GM13976 (cell line): Measurements from ENCODE around the gene NR2E1.
A peak's percentile ranks its signal among the peaks of the same experiment; 100 is the strongest.

ENCODE experiments used
- DNase-seq: peaks from one replicate; pipeline ENCODE4 v3.0.0; 2012; ENCODE audit warnings: low spot score
- in situ Hi-C: fragments of 300-500 bp; cut with MboI; formaldehyde crosslinking; loops from one replicate; pipeline ENCODE4 v1.12.0; 2022; ENCODE audit warnings: low sequenced_read_pairs, mixed read lengths, inconsistent platforms; ENCODE audit not compliant: unreplicated experiment
- TF ChIP-seq, protein P1 (sequence below): IDR thresholded peaks from 2 replicates; pipeline ENCODE4 v1.5.1; 2012; ENCODE audit warnings: borderline replicate concordance, mild to moderate bottlenecking; ENCODE audit not compliant: insufficient read depth; ENCODE audit errors: extremely low read depth, missing control alignments, control extremely low read depth

Gene NR2E1

DNA sequence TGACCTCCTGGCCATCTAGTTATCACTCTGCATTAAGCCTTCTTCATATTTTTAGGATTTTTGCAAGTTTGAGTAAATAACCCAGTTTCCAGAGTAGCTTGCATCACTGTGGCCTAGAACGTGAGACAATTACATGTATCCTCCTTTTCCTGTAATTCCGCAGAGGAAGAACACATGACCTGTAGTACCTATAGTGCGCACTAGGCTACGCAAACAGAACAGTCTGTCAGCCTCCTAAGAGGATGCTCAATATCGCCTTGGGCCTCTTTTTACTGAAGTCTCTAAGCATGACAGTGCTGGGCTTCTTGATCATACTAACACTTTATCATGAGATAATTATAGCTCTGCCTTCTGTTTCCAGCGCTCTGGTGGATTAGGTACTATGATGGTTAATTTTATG lies 20.2 kb upstream of the NR2E1 start:
- in situ Hi-C loops = no loop called here
- TF ChIP-seq, protein P1, sequence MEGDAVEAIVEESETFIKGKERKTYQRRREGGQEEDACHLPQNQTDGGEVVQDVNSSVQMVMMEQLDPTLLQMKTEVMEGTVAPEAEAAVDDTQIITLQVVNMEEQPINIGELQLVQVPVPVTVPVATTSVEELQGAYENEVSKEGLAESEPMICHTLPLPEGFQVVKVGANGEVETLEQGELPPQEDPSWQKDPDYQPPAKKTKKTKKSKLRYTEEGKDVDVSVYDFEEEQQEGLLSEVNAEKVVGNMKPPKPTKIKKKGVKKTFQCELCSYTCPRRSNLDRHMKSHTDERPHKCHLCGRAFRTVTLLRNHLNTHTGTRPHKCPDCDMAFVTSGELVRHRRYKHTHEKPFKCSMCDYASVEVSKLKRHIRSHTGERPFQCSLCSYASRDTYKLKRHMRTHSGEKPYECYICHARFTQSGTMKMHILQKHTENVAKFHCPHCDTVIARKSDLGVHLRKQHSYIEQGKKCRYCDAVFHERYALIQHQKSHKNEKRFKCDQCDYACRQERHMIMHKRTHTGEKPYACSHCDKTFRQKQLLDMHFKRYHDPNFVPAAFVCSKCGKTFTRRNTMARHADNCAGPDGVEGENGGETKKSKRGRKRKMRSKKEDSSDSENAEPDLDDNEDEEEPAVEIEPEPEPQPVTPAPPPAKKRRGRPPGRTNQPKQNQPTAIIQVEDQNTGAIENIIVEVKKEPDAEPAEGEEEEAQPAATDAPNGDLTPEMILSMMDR = no peak
- DNase-seq = no peak

DNA sequence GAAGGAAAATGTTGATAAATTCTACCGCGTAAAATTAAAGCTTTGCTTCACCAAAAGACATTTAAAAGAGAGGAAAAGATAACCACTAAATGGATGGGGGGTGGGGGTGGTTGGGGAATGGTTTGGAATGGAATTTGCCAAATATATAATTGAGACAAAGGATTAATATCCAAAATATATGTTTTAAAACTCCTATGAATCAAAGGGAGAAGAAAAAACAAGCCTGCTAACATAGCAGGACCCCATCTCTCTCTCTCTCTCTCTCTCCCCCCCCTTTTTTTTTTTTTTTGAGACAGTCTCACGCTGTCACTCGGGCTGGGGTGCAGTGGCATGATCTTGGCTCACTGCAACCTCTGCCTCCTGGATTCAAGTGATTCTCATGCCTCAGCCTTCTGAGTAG lies 13.4 kb upstream of the NR2E1 start:
- no peak for DNase-seq
- TF ChIP-seq, protein P1 = no peak
- in situ Hi-C loops = no loop called here

DNA sequence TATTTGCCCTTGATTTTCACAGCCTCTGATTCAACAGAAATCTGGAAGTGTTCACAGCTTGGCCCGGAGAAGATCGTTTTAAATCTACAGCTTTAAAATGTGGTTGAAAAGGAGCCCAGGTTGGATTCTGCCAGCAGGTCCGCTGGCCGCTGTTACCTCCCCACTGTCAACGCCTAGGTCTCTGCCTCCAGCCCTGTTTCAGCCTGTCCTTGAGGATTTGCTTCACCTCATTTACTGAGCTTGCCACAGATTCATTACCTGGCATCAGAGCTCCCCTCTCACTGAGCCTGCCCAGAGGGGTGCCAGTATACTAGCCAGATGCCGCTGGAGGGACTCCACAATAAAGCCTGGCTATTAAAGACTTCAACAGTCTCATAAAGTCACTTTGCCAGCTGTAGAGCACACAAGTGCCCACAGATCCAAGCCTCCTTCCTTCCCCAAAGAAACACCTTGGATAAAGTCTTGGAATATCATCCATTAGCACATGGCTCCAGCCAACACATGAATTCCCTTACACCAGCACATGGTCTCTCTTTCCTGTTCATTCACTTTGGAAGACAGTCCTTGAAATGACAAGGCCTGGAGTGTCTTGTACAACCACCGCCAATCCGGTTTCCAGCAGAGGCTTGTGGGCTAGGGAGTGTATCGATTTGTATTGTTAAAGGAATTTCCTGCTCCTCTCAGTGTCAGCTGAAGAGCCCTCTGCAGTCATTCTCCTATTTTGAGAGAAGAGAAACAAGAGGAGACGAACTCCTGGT lies 9.5 kb upstream of the NR2E1 start:
- no peak for DNase-seq
- in situ Hi-C loops = no loop called here
- TF ChIP-seq, protein P1 = no peak

DNA sequence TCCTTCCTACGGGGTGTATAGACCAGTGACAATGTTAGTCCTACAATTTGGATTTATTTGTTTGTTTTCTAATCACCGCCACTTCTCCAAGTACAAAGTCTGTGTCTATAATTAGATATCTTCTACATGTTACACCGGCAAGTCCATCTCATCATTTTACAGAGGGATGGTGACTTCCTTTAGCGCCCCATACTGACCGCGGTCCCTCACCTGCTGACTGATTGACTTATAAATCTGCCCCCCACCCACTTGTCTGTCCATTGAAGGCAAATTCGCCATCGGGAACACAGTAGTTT lies 8.9 kb upstream of the NR2E1 start:
- TF ChIP-seq, protein P1 = no peak
- in situ Hi-C loops = no loop called here
- no peak for DNase-seq

DNA sequence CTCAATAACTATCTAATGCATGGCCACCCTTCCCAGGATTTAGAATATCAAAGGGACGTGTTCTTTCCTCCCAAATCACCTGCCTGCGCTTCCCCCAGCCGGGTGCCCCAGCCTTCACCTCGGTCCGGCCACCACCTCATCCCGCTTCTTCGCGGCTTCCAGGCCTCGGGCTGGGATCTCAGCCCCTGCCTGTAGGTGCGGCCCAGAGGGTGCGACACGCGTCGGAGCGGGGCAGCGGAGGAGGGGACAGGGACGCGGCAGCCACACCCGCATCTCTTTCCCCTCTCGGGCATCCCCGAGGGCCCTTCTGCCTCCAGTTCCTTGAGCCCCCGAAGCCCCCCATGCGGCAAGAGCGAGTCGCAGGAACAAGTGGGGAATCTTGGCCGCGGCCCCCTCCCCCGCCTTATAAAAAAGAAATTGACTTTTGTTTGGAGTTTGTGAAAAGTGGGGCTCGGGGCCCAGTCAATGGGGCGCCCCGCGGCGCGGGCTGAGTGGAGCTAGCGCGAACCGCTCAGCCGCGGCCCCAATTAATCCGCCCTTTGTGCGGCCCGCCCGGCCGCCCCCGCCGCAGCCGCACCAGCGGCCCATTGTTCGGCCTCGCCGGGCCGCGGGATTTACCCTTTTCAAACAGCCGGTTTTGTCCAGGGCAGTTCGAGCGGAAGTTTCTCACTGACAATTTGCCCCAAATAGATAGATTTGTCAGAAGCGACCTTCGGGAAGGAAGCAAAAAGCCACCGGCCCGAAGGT lies 8.4 kb upstream of the NR2E1 start:
- TF ChIP-seq, protein P1 = no peak
- peak; percentile 61 for DNase-seq
- in situ Hi-C loops = no loop called here

DNA sequence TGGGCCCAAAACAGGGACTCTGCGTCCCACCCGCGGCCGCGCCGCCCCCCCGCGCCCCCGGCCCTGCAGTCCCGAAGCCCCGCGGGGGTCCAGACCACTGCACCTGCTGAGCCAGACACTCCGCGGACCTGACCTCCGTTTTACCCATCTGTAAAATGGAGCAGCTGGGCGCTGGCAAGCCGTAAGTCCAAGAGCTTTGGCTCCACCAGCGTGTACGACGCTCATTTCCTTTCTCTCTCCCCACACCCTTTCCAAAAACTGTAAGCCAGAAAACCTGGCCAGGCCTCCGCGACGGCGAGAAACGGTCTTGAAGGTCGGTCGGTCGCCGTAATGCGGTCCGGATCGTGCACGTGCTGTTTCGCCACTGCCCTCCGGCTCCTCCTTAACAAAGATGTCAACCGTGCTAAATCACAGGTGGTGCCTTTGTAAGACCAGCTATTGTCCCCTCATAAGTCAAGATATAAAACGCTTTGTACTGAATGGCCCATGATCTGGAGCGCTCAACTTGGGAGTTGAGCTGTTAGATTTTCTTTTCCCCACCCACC lies 7.8 kb upstream of the NR2E1 start:
- in situ Hi-C loops = no loop called here

More for the DNA sequence above, 7.8 kb upstream of the NR2E1 start:
- TF ChIP-seq, protein P1 = no peak
- DNase-seq = peak; percentile 50
